Germinal center (tissue), 1 donor: ENCODE data around the gene GEMIN8.

Experiments used
- DNase-seq: peaks from one replicate; pipeline ENCODE4 v3.0.0; 2012; ENCODE audit warnings: mixed read lengths, low spot score

GEMIN8 gene

DNA sequence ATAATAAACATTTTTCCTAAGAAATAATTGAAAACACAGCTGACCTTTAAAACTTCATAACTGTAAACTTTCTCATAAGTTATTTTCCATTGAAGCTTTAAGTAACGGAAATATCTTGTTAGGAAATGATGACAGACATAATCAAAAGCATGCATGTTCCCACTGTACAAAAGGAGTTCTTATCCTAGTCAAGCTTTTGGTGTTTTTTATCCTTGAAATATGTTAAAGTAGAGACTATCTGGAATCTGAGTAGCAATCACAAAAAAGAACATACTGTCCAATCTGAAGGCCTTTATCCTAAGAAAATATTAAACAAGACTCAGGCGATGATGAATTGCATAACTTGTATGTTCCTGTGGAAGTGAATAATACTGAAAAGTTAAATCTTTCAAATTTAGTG lies 14.4 kb downstream of the GEMIN8 start:
- DNase-seq: no peak

DNA sequence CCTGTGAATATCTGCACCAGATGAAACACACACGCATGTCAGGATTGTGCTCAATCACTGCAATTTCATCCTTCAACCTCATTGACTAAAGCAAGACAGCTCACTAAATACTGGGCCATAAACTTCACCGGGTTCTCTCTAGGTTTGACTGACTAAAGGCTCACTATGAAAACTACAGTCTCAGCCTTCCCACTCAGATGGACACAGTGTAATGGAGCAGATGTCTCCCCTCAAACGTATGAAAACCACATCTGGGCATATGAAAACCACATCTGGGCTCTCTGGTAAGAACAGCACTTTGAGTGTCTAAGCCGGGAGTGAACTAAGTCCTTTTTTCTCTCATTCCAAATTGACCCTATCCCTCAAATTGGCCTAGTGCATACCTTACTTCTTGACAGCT lies 15.2 kb downstream of the GEMIN8 start:
- DNase-seq: no peak

DNA sequence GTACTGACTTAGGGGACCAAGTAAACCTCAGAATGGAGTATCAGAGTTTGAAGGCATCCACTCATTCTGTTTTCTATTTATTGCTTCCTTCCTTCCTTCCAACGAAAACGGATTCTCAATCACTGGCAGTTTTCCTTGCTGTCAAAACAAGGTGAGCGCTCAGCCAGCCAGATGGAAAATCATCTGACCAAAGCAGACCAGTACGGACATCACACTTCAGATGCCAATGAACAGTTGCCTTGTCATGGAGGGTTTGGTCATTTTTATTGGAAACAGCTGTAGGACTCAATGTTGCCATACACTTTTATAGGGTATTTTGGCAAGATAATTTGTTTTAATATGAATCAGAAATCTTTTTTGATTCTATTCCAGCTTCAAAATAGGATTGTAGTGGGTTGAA lies 16.6 kb downstream of the GEMIN8 start:
- DNase-seq: no peak

DNA sequence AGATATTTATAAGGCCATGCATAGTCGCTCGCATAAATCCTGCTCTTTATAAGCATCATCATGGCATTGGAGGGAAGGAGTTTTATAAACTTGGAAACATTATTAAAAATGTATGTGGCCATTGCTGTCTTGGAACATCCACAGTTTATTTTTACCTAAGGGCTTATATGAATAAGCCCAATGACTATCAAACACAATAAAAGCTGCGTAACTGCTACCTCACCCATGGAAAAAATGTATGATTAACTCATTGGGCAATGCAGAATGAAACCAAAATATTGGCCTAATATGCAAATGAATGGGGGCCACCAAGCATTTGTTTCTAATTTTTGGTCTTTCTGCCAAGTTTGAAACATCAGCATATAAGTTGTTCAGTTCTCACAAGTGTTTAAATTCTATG lies 19.1 kb downstream of the GEMIN8 start:
- DNase-seq: no peak

DNA sequence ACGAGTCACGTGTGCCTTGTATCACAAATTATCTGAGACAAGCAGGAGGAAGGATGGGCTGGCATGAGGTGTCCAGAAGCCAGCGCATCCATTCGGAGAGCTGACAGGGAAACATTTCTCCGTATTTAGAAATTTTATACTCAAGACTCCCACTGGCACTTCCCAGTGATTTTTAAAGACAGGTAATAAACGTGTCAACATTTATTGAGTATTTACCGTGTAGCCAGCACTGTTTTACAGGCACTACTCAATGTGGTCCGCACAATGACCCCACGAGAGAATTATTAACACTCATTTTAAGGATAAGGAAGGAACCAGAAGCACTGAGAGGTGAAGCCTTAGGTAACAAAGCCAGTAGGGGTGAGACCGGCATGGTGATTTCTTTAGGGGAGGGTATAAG lies 23.2 kb downstream of the GEMIN8 start:
- DNase-seq: no peak

DNA sequence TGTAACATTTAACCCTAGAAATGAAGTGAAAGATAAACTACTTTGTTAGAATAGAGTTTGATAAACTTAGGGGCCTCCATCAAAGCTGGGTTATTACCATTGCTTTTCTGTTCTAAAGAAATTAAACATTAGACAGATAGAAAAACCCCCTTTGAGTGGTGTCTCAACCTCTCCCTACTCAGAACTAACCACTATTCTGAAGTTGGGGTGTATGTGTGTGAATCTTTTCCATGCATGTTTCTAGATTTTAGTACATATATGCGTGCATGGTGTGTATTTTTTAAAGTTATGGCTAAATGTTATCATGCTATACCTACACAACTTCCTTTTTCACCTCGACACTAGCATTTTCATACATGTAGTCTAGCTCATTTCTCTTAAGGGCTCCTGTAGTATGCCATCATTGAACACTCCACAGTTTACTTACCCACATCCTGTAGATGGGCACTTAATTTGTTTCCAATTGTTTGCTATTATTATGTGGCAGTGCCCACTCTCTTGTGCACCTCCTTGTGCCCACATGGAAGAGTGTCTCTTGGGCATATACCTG lies 25.7 kb downstream of the GEMIN8 start:
- DNase-seq: no peak

DNA sequence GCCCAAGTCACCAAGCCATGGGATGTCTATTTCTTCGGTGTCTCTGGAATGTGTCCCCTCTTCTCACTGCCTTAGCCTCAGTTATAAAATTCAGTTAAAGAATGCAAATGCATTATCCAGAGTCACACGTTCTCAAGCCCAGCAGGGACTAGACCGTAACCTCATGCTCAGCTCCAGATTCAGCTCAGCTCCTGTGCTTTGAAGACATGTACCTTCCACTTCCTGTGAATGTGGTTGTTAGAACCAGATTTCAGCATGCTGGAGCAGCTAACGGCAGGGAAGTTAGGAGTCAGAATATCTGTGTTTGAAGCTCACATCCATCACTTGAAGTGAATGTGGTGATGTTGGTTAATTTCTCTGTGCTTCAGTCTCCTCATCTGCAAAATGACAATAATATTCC lies 26.7 kb downstream of the GEMIN8 start:
- DNase-seq: no peak

DNA sequence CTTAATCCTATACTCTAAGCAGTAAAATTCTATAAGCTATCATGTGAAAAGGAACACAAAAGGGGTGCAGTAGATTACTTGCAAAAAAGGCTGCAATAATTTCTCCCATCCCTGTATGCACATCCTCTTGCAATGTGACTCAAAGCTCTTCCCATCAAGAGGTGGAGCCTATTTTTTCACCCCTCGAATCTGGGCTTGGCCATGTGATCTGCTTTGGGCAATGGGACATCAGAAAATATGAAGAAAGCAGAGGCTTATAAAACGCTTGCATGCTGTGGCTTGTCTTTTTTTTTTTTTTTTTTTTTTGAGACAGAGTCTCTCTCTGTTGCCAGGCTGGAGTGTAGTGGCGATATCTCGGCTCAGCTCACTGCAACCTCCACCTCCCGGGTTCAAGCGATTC lies 33.0 kb downstream of the GEMIN8 start:
- DNase-seq: no peak

DNA sequence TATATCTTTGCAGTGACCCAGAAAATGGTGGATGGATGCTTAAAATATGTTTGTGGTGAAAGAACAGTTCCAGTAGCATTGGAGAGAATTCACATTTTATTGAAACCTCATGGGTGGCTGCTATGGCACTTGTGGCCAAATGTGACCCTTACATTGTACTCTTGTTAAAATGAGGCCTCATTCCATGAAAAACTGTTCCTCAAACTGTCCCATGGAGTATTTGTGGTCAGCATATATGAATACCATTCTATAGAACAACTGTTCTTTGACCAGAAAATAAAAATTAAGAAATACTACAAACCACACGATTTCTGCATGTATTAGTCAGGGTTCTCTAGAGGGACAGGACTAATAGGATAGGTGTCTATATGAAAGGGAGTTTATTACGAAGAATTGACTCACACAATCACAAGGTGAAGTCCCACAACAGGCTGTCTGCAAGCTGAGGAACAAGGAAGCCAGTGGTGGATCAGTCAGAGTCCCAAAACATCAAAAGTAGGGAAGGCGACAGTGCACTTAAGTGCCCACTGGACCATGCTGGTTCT lies 35.1 kb downstream of the GEMIN8 start:
- no peak for DNase-seq

DNA sequence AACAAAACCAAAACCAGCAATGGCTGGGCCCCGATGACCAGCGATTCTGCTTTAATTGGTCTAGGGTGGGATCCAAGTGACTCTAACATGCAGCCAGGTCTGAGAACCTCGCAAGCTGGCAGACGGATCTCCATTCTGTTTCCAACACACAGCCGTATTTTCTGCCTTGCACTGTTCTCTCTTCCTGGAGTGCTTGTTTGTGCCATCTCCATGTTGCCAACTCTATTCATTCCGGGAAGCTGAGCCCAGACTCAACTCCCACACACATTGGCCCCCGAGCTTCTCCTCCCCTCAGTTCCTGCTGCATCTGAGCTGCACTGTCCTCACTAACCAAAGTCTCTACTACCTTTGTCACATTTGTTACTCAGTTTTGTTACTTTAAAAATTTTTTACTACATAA lies 35.6 kb downstream of the GEMIN8 start:
- no peak for DNase-seq

DNA sequence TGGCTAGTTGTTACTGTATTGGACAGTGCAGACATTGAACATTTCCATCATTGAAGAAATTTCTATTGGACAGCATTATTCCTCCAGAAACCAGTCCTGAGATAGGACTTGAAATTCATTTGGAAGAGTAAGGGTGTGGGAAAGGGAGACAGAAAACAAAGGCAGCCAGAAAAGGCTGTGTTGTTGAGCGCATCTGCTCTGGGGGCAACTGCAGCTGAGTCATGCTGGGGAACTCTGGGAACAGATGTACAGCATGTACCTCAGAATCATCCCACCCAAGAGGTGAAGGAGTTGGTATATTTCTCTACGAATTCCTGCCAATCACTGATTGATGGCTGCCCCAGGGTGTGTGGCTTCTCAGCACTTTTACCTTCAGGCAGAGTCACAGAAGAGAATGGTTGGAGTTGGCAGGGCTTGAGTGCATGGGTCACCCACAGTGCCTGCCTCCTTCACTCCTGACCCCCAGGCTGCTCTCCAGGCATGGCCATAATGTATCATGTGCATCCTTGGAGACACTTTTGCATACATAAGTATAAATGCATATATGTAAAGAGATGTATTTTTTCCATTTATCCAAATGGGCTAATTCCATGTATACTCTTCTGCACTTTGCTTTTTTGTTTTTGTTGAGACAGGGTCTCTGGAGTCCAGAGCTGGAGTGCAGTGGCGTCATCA lies 39.4 kb downstream of the GEMIN8 start:
- DNase-seq: no peak

DNA sequence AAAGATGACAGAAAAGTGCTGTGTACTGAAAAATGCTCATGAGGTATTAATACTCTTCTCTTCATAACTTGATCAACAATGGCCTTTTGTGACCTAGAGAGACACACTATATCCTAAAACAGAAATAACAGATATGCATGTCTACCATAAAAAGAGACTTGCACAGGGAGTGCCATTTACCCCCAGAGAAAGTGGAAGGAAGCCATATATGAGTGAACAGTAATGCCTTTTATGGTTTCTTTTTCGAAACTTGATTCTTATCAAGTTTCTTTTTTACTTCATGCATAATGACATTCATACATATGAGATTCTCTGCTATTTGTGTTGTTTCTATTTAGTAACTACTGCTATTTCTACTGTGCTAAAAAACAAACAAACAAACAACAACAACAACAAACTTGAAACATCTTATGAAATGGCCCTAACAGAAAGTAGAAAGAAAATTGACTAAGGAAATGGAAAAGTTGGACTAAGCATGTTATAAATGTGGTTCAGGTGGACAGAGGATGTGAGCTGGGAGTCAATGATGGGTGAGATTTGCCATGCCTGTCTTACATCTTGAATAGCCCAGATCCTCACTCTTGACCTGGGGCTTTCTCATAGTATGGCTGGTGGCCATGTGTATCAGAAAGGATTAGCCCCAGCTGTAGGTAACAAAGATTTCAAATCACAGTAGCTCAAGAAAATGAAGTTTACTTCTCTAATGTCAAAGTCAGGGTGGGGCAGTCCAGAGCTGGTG lies 43.8 kb downstream of the GEMIN8 start:
- DNase-seq: no peak

DNA sequence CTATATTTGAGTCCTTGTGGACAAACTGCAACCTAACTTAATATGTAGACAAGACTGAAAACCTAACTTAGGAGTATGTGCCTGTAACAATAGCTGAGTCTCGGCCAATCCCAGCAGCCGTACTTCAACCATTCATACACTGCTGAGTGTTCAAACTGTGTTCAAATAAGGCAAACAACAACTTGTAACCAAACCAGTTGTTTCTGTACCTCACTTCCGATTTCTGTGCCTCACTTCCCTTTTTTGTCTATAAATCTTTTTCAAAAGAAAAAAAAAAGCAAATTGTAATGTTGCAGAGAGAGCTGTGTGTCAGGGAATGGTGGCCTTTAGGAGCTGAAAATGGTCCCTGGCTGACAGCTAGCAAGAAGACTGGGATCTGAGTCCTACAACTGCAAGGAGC lies 46.0 kb downstream of the GEMIN8 start:
- no peak for DNase-seq

DNA sequence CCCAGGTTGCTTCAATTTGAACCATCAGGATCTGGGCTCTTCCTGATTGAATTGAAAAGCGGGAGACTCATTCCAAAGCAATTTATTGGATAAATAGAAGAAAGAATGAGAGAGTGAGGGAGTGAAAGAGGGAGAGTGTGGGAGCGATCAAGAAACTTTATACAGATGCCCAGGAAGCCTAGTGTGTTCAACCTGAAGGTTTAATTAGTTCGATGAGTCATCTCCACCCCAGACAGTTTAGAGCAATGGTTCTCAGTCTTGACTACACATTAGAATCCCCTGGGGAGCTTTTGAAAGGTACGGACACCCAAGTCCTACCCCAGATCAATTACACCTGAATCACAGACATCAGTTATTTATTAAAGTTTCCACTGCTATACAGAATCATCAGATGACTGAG lies 61.5 kb downstream of the GEMIN8 start:
- DNase-seq: no peak

DNA sequence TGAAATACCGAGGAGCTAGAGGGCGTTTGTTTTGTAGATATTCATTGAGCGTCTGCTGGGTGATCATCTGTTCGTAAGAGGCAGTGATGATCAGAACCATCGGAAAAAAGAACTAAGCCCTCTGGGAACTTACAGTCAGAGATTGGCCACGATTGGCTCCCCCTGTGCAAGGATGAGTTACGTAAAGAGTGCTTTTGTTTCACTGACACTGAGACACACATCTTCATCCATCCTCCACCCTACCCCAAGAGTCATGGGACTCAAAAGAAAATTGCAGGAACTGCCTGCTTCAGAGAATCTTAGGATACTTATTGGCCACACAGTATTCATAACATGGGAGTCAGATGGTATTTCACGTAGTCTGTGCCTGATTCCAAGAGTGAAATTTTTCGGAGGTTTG lies 62.1 kb downstream of the GEMIN8 start:
- no peak for DNase-seq

DNA sequence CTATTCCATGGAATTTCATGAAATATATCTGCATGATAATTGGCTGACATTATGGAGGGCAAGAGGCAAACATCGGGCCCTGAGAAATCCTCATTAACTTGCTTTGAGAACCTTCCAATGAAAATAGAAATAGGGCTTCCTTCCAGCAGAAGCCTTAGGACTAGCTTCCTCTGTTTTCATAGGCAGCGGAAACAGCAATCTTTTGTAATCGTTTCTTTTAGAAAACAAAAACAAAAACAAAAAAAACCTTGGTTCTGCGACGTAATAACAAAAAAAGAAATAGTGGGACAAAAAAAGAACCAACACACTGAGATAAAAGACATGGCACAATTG lies 62.9 kb downstream of the GEMIN8 start:
- no peak for DNase-seq

DNA sequence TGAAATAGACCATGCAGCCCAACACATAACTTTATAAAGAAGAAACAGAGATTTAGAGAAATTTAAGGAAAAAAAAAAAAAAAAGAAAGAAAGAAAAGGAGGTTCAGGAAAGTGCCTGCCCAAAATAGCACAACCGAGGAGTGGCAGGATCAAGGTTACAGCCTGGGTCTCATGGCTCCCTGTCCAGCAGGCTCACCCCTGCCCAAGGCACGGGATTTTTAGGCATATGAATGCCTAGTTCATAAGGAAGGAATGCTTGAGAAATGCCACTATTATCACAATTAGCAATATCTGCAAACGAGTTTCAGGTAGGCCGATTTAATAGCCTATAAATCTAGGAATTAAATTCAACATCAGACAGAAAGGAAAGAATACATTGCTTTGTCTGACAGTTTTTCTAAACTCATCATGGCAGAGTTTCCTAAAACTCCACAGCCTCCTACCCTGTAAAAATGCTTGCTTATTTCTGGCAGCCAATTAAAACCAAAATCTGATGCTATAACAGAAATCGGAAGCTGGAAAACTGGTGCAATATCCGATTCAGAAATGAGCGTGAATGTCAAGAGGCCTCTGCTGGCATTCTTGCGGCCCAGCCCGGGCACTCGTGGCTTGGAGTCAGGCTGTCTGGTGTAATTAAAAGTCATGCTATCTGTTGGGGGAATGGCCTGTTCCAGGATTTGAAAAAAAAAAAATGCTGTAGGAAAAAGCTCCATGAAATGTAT lies 63.5 kb downstream of the GEMIN8 start:
- DNase-seq: no peak

DNA sequence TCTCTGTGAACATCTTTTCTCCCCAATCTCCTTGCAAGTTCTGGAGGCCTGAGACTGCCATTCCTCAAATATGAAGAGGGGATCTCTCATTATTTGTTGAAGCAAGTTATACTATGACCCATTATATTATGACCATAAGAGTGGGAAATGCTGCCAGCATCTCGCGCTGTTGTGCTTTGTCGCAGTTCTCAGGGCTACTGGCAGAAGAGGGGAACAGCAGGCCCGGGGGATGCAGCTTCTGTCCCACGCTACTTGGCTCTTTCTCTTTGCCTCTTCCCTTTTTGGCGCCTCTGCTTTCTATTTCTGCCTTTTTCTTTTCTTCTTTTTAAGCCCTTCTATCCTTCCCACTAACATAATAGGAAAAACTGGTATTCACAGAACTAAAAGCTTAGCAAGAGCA lies 64.2 kb downstream of the GEMIN8 start:
- no peak for DNase-seq

DNA sequence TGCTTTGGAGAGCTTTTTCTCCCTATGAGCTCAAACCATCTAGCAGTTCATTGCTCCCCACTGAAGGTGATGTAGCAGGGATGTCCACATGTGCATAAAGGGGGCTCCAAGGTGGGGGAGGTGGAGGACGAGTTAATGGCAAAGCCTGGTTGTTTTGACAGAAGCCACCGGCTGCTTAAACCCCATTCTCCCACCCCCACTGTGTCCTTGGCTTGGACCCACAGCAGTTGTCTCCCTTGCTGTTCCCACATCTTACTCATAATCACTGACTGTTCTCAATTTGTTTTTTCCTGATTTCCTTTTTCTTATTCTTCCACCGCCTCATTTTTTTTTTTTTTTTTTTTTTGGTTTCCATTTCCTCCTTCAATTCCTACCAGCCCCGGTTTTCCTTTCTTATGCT lies 72.7 kb downstream of the GEMIN8 start:
- DNase-seq: no peak
